GM12891 (cell line): Measurements from ENCODE around the gene SRCAP.

Experiments
- POLR2A ChIP-seq: IDR thresholded peaks from 2 replicates; pipeline ENCODE4 v1.6.1; 2011; ENCODE audit warnings: low read depth, low read length, control low read depth
- POLR2AphosphoS5 ChIP-seq: IDR thresholded peaks from 2 replicates; pipeline ENCODE4 v1.6.1; 2011; ENCODE audit warnings: low read depth, low read length, control low read depth

DNA sequence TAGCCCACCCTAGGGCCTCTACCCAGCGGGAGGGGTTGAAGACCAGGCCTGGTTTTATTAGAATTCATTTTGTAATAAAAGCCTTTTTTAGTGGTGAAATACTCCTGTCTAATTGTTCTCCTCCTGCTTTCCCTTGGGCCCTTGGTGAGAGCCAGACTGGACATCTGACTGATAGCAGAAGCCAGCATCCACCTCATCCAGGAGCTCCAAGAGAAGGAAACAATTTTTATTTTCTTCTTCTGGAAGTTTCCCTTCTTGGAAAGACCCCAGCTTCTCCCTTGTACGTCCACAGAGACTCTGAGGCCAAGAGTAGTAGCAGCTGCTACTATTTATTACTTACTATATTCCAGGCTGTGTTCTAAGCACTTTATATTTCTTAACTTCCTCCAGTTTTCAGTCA lies 45.2 kb downstream of the SRCAP start:
- TF ChIP-seq POLR2A (no peak), POLR2AphosphoS5 (no peak)
